Activated CD4-positive, CD25-positive, alpha-beta regulatory T cell (primary cell): ENCODE measurements around the gene SLC12A8.

Source experiments
- DNase-seq, 4 experiments: peaks; one replicate each; lab custom pipeline; 2025; lab: John Stamatoyannopoulos, UW

Gene SLC12A8

GRCh38 chr3:125212509-125213363, at the start of gene SLC12A8:
Gene SLC12A8 (minus strand): TSS chr3:125212748. CDS start chr3:125211349, 1,399 bp downstream.
- DNase-seq: peak in 1 of 4 experiments; percentile 3

GRCh38 chr3:125262161-125262560, 49.6 kb upstream of the SLC12A8 start:
- DNase-seq: no peak

GRCh38 chr3:125261031-125261430, 48.5 kb upstream of the SLC12A8 start:
- no peak for DNase-seq

- DNase-seq: no peak
Measured at GRCh38 chr3:125260158-125260557, 47.6 kb upstream of the SLC12A8 start.

GRCh38 chr3:125257536-125257935, 45.0 kb upstream of the SLC12A8 start:
- no peak for DNase-seq

- no peak for DNase-seq
Measured at GRCh38 chr3:125256675-125257074, 44.1 kb upstream of the SLC12A8 start.

GRCh38 chr3:125250973-125251372, 38.4 kb upstream of the SLC12A8 start:
- DNase-seq: no peak

GRCh38 chr3:125246237-125246636, 33.7 kb upstream of the SLC12A8 start:
- no peak for DNase-seq

GRCh38 chr3:125245521-125245920, 33.0 kb upstream of the SLC12A8 start:
- no peak for DNase-seq

GRCh38 chr3:125240496-125240895, 27.9 kb upstream of the SLC12A8 start:
- DNase-seq: no peak

- no peak for DNase-seq
Measured at GRCh38 chr3:125239266-125239665, 26.7 kb upstream of the SLC12A8 start.

GRCh38 chr3:125238759-125239158, 26.2 kb upstream of the SLC12A8 start:
- no peak for DNase-seq

- no peak for DNase-seq
Measured at GRCh38 chr3:125236331-125236903, 23.9 kb upstream of the SLC12A8 start.

- no peak for DNase-seq
Measured at GRCh38 chr3:125234831-125235230, 22.3 kb upstream of the SLC12A8 start.

GRCh38 chr3:125232401-125232800, 19.9 kb upstream of the SLC12A8 start:
- DNase-seq: no peak

- no peak for DNase-seq
Measured at GRCh38 chr3:125231895-125232294, 19.3 kb upstream of the SLC12A8 start.

GRCh38 chr3:125229707-125230106, 17.2 kb upstream of the SLC12A8 start:
- DNase-seq: no peak

GRCh38 chr3:125229168-125229567, 16.6 kb upstream of the SLC12A8 start:
- no peak for DNase-seq

GRCh38 chr3:125221831-125222230, 9.3 kb upstream of the SLC12A8 start:
- DNase-seq: no peak

GRCh38 chr3:125220727-125221429, 8.3 kb upstream of the SLC12A8 start:
- DNase-seq: no peak

- no peak for DNase-seq
Measured at GRCh38 chr3:125220183-125220582, 7.6 kb upstream of the SLC12A8 start.

GRCh38 chr3:125219261-125219701, 6.7 kb upstream of the SLC12A8 start:
- no peak for DNase-seq

GRCh38 chr3:125214738-125215137, 2.2 kb upstream of the SLC12A8 start:
- DNase-seq: no peak
